Astrocyte (in vitro differentiated cells and primary cell): Measurements from ENCODE around the gene ILF3.

Source experiments
- CTCF ChIP-seq: IDR thresholded peaks from 2 replicates; pipeline ENCODE4 v1.5.1; 2011; ENCODE audit warnings: low read depth, mild to moderate bottlenecking, inconsistent platforms, low read length, moderate library complexity; ENCODE audit not compliant: insufficient read depth
- EZH2 ChIP-seq: IDR thresholded peaks from 2 replicates; pipeline ENCODE4 v1.6.1; 2012; ENCODE audit warnings: mild to moderate bottlenecking, low read length, inconsistent platforms; ENCODE audit not compliant: insufficient read depth

- TF ChIP-seq CTCF (no peak), EZH2 (no peak)
Observed at GRCh38 chr19:10678813-10679212, 24.7 kb downstream of the ILF3 start.
